CMK (cell line): ENCODE results near the gene IER5.

Experiments used
- DNase-seq: peaks from one replicate; pipeline ENCODE4 v3.0.0-alpha.2; 2010; ENCODE audit warnings: low read depth

Gene IER5

DNA sequence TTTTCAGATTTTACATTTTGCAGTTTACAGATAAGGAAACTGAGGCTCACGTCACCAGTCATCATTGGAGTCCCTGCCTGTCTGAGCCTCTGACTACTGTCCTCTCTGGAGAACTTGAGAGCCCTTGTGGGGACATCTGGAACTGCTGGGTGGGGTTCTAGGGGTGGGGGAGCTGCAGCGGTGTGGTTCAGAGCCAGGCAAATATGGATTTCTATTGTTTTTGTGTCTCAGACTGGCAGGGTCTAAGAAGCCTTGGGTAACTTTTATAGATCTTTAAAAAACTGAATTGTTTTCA, 46.9 kb downstream of the IER5 start:
- no peak for DNase-seq

DNA sequence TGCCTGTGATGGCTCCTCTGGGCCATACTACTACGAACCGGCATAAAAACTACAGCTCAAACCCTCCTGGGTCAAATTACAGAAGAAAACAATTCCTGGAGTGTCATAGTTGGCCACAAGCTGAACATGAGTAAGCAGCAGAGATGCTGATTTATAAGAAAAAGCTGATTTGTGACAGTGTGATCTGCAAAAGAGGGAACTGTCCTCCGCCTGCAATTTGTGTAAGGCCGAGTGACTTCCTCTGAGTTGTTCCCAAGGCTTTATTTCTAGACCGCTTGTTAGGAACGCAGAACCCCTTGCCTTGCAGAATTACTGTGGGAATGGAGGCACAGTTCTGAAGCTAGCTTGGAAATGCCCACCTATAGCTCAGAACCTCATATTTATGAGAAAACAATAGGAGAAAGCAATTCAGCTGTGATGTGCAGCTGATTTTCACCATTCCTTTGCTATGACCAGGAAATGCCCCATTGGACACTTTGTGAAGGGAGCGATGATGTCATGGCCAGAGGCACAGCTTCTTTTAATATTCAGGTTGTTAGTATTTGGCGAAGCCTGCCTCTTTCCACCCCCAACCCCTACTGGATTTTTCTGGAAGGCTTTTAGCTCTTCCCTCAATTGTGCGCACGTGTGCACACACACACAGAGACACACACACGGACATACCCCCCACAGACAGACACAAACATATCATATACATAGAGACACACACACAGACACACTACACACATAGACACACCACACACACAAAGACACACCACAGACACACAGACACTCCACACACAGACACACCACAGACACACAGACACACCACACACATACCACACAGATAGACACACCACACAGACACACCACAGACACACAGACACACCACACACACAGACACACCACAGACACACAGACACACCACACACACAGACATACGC, 47.6 kb downstream of the IER5 start:
- DNase-seq: no peak

DNA sequence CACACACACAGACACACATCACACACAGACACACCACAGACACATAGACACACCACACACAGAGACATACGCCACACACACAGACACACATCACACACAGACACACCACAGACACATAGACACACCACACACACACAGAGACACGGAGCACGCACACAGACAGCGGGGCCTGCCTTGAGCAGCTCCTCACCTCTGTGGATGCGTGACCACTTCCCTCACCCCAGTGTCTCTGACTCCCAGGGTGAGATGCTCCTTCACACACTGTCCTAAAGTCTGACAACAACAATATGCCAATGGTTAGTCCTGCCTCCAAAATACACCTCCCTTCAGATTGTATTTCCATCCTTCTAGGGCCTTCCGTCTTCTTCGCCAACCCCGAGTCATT, 48.2 kb downstream of the IER5 start:
- no peak for DNase-seq

DNA sequence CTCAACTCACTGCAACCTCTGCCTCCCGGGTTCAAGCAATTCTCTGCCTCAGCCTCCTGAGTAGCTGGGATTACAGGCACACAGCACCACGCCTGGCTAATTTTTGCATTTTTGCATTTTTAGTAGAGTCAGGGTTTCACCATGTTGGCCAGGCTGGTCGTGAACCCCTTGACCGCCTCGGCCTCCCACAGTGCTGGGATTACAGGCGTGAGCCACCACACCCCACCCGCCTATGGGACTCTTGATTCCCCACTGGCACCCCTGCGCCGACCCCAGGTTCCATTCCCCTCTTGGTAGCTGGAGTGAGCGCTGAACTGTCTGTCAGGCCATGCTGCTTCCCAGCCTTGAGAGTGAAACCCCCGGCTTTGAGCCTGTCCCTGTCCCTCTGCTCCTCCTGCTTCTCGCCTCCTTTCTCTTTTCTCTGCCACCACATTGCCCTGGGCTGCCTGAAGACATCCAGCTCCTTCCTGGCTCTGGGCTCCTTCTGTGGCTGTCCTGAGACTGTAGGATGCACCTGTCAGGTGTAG, 48.8 kb downstream of the IER5 start:
- no peak for DNase-seq

DNA sequence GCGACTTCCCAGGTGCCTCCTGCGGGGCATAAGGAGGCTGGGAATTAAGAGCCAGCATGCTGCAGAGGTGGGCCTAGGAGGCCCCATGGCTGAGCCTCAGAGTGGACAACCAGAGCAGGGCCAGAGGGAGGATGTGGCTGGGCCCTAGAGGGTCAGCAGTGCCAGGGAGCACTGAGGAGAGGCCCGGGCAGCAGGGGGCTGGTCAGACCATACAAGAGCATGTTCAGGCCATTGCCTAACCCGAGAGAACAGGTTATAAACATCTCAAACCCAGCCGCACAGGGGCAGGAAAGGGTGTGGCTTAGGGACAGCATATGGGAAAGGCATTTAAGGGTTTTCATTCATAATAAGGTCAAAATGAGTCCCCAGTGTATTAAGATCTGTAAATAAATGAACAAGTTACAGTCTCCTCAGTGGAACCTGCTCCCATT, 51.1 kb downstream of the IER5 start:
- no peak for DNase-seq

DNA sequence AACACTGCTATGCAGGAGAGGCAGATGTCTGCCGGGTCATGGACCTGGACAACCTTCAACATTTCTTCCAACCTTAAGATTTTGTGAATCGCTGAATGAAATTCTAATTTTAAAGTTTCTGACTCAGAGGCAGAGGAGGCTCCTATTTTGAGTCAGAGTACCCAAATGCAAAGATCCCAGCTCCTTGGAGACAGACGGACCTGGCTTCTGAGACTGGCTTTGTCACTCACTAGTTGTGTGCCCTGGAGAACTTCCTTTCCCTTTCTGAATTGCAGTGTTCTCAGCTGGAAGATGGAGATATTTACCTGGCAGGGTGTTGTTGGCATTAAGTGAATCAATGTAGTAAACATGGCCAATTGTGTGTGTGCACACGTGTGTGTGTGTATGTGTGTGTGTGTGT, 51.9 kb downstream of the IER5 start:
- DNase-seq: no peak

DNA sequence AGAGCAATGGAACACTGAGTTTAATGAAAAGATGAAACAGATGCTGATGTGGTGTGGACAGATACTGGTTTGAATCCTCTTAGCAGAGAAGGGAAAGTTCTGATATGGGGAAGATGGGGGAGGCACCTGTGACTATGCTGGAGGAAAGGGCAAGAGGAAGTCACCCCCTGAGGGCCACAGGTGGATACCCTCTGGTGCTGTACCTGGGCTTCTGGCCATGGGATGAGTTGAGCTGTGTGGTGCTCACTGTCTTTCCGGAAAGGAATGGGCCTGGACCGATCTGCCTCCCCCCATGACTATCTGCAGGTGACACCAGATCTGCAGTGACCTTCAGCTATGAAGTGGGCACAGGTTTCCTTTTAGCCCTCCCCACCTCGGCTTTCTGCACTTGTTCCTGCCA, 52.4 kb downstream of the IER5 start:
- DNase-seq: no peak

DNA sequence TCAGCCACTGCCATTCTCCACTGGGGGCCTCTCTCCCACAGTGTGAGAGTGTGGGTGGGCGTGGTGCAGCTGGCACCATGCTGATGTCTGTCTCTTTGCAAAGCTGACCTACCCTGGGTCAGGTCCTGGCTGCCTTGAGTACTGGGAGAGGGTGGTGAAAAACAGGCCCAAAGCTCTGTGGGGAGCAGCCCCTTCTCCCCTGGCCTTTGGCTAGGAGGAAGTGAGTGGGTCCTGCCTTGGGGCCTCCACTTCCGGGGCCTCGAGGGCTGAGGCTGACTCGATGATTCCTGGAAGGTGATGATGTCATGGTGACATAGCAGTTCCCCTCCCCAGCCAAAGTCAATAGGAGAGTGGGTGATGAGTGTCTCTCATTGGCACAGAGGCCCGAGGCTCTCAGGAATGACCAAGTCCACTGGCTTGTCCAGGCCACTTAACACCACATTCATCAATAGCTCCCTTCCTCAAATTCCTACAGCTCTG, 53.0 kb downstream of the IER5 start:
- DNase-seq: no peak
